Psoas muscle (tissue), 8 donors: Measurements from ENCODE around the gene SLCO1B3. TPM values are rescaled to one million over a fixed set of nuclear protein-coding genes. Genes with fewer than 3 reads are reported as not detected.

Experiments
- ATAC-seq, 4 donors: fragments of 200-7000 bp; cut with Tn5 transposase; one replicate each; pipeline ENCODE4 v1.9.1; 2020; ENCODE audit warnings: moderate library complexity in 3 of 4, mild to moderate bottlenecking in 2 of 4
- DNase-seq, 2 donors: peaks; one replicate each; pipeline ENCODE4 v3.0.0-alpha.2; 2020
- H3K27ac ChIP-seq: fragments of 200-600 bp; one replicate; pipeline ENCODE4 v1.8.0; 2022
- H3K27me3 ChIP-seq, 3 donors: fragments of 200-600 bp in 1 of 3; one replicate each; pipeline versions ENCODE4 v1.6.1 to v1.8.0; 2013 to 2022; ENCODE audit warnings: low read length in 2 of 3, mild to moderate bottlenecking in 2 of 3, moderate library complexity in 1 of 3; ENCODE audit not compliant: insufficient read depth in 3 of 3
- H3K36me3 ChIP-seq, 2 donors: fragments of 200-600 bp in 1 of 2; one replicate each; pipeline versions ENCODE4 v1.6.1 to v1.8.0; 2013 to 2022; ENCODE audit warnings: low read depth in 1 of 2, mild to moderate bottlenecking in 1 of 2, moderate library complexity in 1 of 2; ENCODE audit not compliant: insufficient read depth in 1 of 2
- H3K4me1 ChIP-seq: fragments of 200-600 bp; one replicate; pipeline ENCODE4 v1.8.0; 2022
- H3K4me3 ChIP-seq: fragments of 200-600 bp; one replicate; pipeline ENCODE4 v1.8.0; 2022; ENCODE audit warnings: mild to moderate bottlenecking
- H3K9me3 ChIP-seq: fragments of 200-600 bp; one replicate; pipeline ENCODE4 v1.8.0; 2022
- WGBS, 3 donors: extraction: QIAGEN DNeasy Blood & Tissue Kit; methylation state at CpG; one replicate each; pipeline versions ENCODE4 v1.1.6 to v1.1.7; 2013; 5-methylcytosine and 5-hydroxymethylcytosine counted together
- intact Hi-C, 2 donors: fragments of 100-400 bp; cut with DNase I; formaldehyde crosslinking; loops; one replicate each; pipeline versions ENCODE4 v1.11.0 to v1.14.2; 2022
- polyA plus RNA-seq, 3 donors: library from polyadenylated mRNA; stranded (reverse); fragments of 200-250 nt; gene quantifications; one replicate each; pipeline ENCODE4 v1.2.3, GENCODE V29; 2013
- total RNA-seq, 4 donors: library from RNA; stranded (reverse); fragmentation: NEBNext Ultra II Directional in 2 of 4; extraction: Animal tissue kit (Norgen Biotek cat#: 25700) in 2 of 4; gene quantifications; one replicate each; pipeline versions ENCODE4 v1.2.1 to v1.2.4, GENCODE V29; 2021 to 2023
- TF ChIP-seq, protein P1 (sequence below): fragments of 200-600 bp; IDR thresholded peaks from one replicate; pipeline ENCODE4 v1.8.0; 2022; ENCODE audit warnings: antibody characterized with exemption
- donor health status: healthy with polysubstance abuse.
- donor health status: DM: no; HTN: no; CAD: no; lungs with moderate emphysema.
- donor health status: Bipolar disorder and iron deficiency.
- donor health status: healthy.
- donor health status: DM: yes; HTN: yes; CAD: no.
- donor health status: DM: no; HTN: no; CAD: no.
- donor health status: DM: no; HTN: no; CAD: no.
- donor health status: DM: yes; HTN: yes; CAD: no.

Gene SLCO1B3
- total and polyA plus RNA-seq, 7 donors: 0.04 TPM; not detected in 6

DNA sequence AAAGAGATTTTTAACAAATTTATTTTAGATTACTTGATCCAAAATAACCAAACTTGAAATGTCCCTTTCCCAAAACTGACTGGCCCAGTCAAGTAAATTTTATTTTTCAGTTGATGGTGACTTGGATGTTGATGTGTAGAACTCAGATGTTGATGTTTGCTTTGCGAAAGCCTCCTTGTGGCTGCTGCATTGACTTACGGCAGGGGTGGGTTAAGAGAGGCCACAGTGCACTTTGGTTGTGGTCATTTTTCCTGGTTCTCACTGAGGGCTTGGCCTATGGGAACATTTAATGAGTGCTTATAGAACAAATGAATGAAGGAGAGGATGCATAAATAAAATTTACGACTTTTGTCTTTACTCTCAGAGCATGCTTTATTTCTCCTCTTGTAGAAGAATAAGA, 52.6 kb downstream of the SLCO1B3 start:
- Histone ChIP-seq H3K27ac (no peak overlapping the region), H3K4me3 (no peak overlapping the region), H3K27me3 (no peaks in the 10 kb centered on the region), H3K36me3 (no peaks in the 10 kb centered on the region), H3K4me1 (no peaks in the 10 kb centered on the region), H3K9me3 (no peaks in the 10 kb centered on the region)
- intact Hi-C loops: no loop called here
- WGBS, 3 donors: 87 to 91% (median 88%) methylated on average over 3 of the region's 3 CpGs
- no peak for ATAC-seq
- DNase-seq: no peak
- TF ChIP-seq, protein P1, sequence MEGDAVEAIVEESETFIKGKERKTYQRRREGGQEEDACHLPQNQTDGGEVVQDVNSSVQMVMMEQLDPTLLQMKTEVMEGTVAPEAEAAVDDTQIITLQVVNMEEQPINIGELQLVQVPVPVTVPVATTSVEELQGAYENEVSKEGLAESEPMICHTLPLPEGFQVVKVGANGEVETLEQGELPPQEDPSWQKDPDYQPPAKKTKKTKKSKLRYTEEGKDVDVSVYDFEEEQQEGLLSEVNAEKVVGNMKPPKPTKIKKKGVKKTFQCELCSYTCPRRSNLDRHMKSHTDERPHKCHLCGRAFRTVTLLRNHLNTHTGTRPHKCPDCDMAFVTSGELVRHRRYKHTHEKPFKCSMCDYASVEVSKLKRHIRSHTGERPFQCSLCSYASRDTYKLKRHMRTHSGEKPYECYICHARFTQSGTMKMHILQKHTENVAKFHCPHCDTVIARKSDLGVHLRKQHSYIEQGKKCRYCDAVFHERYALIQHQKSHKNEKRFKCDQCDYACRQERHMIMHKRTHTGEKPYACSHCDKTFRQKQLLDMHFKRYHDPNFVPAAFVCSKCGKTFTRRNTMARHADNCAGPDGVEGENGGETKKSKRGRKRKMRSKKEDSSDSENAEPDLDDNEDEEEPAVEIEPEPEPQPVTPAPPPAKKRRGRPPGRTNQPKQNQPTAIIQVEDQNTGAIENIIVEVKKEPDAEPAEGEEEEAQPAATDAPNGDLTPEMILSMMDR: no peak

DNA sequence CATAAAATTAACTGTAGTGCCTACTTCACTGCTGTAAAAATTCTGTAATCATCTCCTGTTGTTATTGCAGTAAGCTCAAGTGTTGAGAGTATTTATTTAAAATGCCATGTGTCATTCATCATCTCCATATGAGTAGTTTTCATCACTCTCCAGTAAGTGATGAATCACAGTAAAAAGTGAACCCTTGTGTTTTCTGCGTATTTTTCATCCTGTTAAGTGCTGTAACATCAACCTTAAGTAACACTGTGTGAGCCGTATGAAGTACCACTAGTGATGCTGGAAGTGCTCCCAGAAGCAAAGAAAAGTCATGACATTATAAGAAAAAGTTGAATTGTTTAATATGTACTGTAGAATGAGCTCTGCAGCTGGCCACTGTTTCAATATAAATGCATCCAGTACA, 55.4 kb downstream of the SLCO1B3 start:
- ATAC-seq (no peak), DNase-seq (no peak)
- Histone ChIP-seq H3K4me3 (no peak overlapping the region), H3K9me3 (no peaks in the 10 kb centered on the region), H3K27me3 (no peaks in the 10 kb centered on the region), H3K36me3 (no peaks in the 10 kb centered on the region), H3K27ac (no peak overlapping the region), H3K4me1 (no peaks in the 10 kb centered on the region)
- WGBS, 3 donors: 37 to 49% (median 39%) methylated on average over 2 of the region's 2 CpGs
- TF ChIP-seq, protein P1: no peak
- intact Hi-C loops: no loop called here

DNA sequence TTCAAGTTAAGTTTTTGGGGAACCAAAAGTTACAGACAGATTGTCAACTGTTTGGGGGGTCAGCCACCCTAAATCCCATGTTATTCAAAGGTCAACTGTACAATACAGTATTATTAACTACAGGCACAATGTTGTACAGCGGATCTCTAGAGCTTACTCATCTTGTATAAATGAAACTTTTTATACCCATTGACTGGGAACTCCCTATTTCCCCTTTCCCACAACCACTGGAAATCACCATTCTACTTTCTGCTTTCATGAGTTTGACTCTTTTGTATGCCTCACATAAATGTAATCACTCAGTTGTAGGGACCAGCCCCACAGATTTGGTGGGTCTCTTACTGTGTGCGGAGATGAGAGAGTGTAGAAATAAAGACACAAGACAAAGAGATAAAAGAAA, 57.8 kb downstream of the SLCO1B3 start:
- no peak for ATAC-seq
- H3K4me1 ChIP-seq: no peaks in the 10 kb centered on the region
- no peak overlapping the region for H3K4me3 ChIP-seq
- no peak for DNase-seq
- TF ChIP-seq, protein P1: no peak
- H3K36me3 ChIP-seq: no peaks in the 10 kb centered on the region
- no peaks in the 10 kb centered on the region for H3K27me3 ChIP-seq
- WGBS, 3 donors: 92 to 97% (median 95%) methylated on average over 2 of the region's 2 CpGs
- H3K27ac ChIP-seq: no peak overlapping the region
- intact Hi-C loops: no loop called here
- H3K9me3 ChIP-seq: no peaks in the 10 kb centered on the region

DNA sequence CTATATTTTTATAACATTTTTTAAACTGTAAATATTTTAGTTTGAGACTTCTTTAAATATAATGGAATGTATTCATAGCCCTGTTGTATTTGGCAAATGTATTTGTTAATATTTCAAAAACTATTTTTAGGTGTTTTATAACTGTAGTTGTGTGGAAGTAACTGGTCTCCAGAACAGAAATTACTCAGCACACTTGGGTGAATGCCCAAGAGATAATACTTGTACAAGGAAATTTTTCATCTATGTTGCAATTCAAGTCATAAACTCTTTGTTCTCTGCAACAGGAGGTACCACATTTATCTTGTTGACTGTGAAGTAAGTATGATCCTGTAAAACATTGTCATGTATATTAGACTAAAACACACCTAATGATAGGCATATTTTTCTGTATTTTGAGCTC, 72.8 kb downstream of the SLCO1B3 start:
- no peak overlapping the region for H3K27ac ChIP-seq
- H3K4me1 ChIP-seq: no peaks in the 10 kb centered on the region
- peaks cover 5% of the 10 kb centered on the region for H3K9me3 ChIP-seq
- ATAC-seq (no peak), DNase-seq (no peak)
- no peaks in the 10 kb centered on the region for H3K27me3 ChIP-seq
- H3K4me3 ChIP-seq: no peak overlapping the region
- H3K36me3 ChIP-seq: no peaks in the 10 kb centered on the region
- intact Hi-C loops: no loop called here
- TF ChIP-seq, protein P1: no peak

DNA sequence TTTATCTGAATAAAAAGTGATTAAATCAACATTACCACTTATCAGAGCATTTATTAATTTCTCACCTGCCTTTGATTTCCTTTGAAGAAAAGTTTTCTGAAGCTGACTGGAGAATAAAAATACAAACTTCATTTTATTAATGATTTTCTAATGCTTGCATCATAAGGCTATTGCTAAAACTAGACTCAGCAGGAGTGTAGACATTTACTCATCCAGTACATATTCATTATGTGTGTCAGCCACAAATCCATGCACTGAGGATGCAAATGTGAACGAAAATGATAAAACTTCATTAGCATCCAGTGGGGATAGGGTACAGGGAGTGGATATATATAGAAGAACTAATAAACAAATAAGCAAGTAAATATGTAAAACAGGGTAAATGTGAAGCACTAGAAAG, 74.6 kb downstream of the SLCO1B3 start:
- ATAC-seq (no peak), DNase-seq (no peak)
- no peaks in the 10 kb centered on the region for H3K4me1 ChIP-seq
- TF ChIP-seq, protein P1: no peak
- no peak overlapping the region for H3K4me3 ChIP-seq
- H3K27me3 ChIP-seq: no peaks in the 10 kb centered on the region
- no peak overlapping the region for H3K27ac ChIP-seq
- WGBS, 3 donors: 60 to 75% (median 72%) methylated on average over 1 of the region's 1 CpG
- no peaks in the 10 kb centered on the region for H3K36me3 ChIP-seq
- H3K9me3 ChIP-seq: peaks cover 5% of the 10 kb centered on the region
- intact Hi-C loops: no loop called here
